HG03196 (cell line): ENCODE measurements around the gene LRRTM3.

Experiments used
- ATAC-seq: cut with Tn5 transposase; IDR thresholded peaks from one replicate; pipeline ENCODE4 v1.9.1; 2021; ENCODE audit not compliant: unreplicated experiment

LRRTM3 gene

GRCh38 chr10:66925896-66926715 lies at the start of gene LRRTM3:
Gene LRRTM3, plus strand, starts transcription at chr10:66926036.
- ATAC-seq: peak; percentile 100

- no peak for ATAC-seq
Observed at GRCh38 chr10:66877361-66877760, 48.5 kb upstream of the LRRTM3 start.

GRCh38 chr10:66880292-66880691 lies 45.5 kb upstream of the LRRTM3 start:
- no peak for ATAC-seq

GRCh38 chr10:66880826-66881225 lies 45.0 kb upstream of the LRRTM3 start:
- ATAC-seq: no peak

- ATAC-seq: no peak
Observed at GRCh38 chr10:66881814-66882213, 44.0 kb upstream of the LRRTM3 start.

- no peak for ATAC-seq
Observed at GRCh38 chr10:66882271-66882670, 43.6 kb upstream of the LRRTM3 start.

- ATAC-seq: no peak
Observed at GRCh38 chr10:66886848-66887247, 39.0 kb upstream of the LRRTM3 start.

- no peak for ATAC-seq
Observed at GRCh38 chr10:66888237-66888636, 37.6 kb upstream of the LRRTM3 start.

GRCh38 chr10:66892871-66893270 lies 33.0 kb upstream of the LRRTM3 start:
- ATAC-seq: no peak

- ATAC-seq: no peak
Observed at GRCh38 chr10:66910671-66911070, 15.2 kb upstream of the LRRTM3 start.

GRCh38 chr10:66916030-66916429 lies 9.8 kb upstream of the LRRTM3 start:
- ATAC-seq: no peak

GRCh38 chr10:66917104-66917503 lies 8.7 kb upstream of the LRRTM3 start:
- no peak for ATAC-seq

GRCh38 chr10:66919248-66919647 lies 6.6 kb upstream of the LRRTM3 start:
- no peak for ATAC-seq

- ATAC-seq: no peak
Observed at GRCh38 chr10:66924674-66925345, 1.0 kb upstream of the LRRTM3 start.

GRCh38 chr10:66925373-66925772 lies 463 bp upstream of the LRRTM3 start:
- no peak for ATAC-seq

- ATAC-seq: no peak
Observed at GRCh38 chr10:66926841-66927240, 1.0 kb downstream of the LRRTM3 start.

- ATAC-seq: no peak
Observed at GRCh38 chr10:66927251-66927935, 1.6 kb downstream of the LRRTM3 start.

- no peak for ATAC-seq
Observed at GRCh38 chr10:66927971-66928770, 2.3 kb downstream of the LRRTM3 start.

GRCh38 chr10:66928776-66929175 lies 2.9 kb downstream of the LRRTM3 start:
- no peak for ATAC-seq

GRCh38 chr10:66929375-66929774 lies 3.5 kb downstream of the LRRTM3 start:
- no peak for ATAC-seq

- ATAC-seq: peak; percentile 64
Observed at GRCh38 chr10:66931340-66931948, 5.6 kb downstream of the LRRTM3 start.
